ENCODE measurements around the gene HIC2.
"Not testable (repeated sequence)": the region's sequence is repeated elsewhere in the genome, so short reads cannot be mapped to it uniquely, and the experiment has no call there.

The HIC2 gene

DNA sequence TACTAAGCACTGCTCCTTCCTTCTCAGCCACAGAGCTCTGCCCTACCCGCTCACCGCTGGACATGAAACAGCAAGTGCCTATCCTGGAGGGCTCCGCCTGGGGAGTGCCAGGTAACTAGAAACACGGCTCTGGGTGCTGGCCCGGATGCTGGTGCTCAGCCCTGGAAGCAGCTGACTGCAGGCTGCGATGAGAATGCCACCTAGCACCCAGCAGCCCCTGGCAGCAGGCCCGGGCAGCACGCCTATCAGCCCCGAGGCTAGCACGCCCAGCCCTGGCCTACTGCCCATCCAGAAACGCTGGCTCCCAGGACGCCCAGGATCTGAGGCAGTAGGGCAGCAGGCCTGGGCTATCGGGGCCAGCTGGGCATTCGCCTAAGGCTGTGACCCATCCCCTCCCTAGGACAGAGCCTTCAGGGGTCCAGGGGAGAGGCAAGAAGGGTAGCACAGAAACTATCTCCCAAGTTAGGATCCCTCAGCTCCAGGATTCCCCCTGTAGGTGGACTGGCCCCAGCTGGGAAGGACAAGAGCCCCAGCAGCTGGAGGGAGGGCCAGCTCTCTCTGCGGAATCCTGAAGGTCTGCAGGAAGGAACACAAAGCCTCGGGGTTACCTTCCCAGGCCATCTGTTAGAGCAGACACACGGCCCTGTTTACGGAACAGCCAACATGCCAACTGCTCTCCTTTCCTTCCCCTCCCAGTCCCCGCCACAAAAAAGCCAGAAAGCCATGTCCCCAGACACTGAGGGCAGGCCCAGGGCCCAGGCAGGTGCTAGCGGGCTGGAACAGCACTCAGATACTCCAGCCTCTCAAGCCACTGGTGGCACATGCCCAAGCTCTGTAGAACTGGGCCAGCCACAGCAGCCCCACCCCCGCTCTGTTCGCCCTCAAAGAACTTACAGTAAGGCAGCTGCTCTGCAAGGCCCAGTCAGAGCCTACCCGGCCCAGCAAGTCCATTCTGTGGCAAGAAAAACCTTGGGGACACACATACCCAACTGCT is 76.9 kb downstream of the HIC2 start:
- DNase-seq = not testable (repeated sequence)

- not testable (repeated sequence) for DNase-seq
Measured at GRCh38 chr22:21497984-21498383, 80.8 kb downstream of the HIC2 start.

GRCh38 chr22:21498489-21498888 is 81.3 kb downstream of the HIC2 start:
- not testable (repeated sequence) for DNase-seq

DNA sequence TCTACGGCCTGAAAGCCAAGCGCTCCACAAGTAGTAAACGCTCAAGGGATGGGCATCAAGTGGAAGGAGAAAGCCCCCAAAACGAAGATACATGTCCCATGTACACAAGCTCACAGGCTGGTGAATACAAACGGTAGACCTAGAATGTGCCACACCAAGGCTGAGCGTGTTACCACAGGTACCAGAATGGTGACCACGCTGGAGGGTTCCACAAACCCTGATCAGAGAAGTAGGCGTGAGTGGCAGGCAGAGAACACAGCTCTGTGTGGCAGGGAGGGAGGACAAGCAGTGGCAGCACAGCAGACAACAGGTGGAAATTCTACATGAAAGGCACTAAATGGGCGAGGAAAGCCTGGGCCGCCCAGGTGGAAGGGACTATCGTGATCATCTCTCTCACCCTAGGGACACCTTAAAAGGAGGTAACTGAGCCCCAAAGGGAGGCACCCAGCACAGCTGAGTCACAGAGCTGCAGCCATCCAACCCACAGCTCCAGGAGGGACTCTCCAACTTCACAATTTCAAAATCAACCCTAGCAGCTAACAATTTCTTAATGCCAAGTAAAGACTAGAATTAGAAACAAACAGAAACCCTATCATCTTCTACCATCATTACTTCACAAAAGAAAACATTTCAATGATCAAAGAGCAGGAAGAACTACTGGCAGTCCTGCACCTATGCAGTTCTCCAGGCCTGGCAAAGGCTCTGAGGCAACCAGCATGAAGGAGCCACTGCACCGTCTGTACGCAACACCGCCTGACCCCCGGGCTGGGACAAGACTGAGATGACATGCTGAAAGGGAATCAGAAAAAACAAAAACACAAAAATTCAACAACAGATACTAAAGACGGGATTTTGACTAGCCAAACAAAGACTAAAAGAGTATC is 82.7 kb downstream of the HIC2 start:
- DNase-seq = not testable (repeated sequence)

Measured in fibroblast of skin of back (primary cell).